ES-I3 (cell line): ENCODE measurements around the gene KPTN.

ENCODE experiments used
- H3K36me3 ChIP-seq: 2 replicates; pipeline ENCODE4 v1.6.1; 2013; ENCODE audit warnings: mild to moderate bottlenecking, low read length, control low read depth, moderate library complexity; ENCODE audit not compliant: insufficient read depth
- H3K4me1 ChIP-seq: 2 replicates; pipeline ENCODE4 v1.6.1; 2013; ENCODE audit warnings: mild to moderate bottlenecking, control low read depth, low read length; ENCODE audit not compliant: insufficient read depth
- H3K9ac ChIP-seq: 2 replicates; pipeline ENCODE4 v1.6.1; 2013; ENCODE audit warnings: low read depth, mild to moderate bottlenecking, low read length, moderate library complexity
- H3K9me3 ChIP-seq: 2 replicates; pipeline ENCODE4 v1.6.1; 2013; ENCODE audit warnings: mild to moderate bottlenecking, low read length, moderate library complexity; ENCODE audit not compliant: control insufficient read depth, insufficient read depth

KPTN gene

DNA sequence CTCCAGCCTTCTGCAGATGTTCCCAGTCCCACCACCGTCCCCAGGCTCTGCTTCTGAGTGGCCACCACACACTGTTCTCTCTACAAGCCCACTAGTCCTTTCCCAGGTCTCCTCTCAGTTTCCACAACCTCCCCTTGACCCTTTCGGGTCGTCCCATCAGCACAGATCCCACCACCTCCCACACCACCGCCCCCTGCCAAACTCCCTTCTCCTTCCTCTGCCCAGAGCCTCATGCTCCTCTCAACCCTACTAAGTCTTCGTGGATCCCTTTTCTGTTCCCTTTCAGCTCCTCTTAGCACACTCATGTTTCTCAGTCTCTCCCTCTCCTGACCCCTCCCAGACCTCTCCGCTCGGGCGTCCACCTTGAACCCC lies 28.9 kb upstream of the KPTN start:
- Histone ChIP-seq H3K9ac (no peak overlapping the region; the same call in 1 of the 2 replicates), H3K4me1 (peaks cover 5% of the 10 kb centered on the region; the same call in 1 of the 2 replicates), H3K36me3 (no peaks in the 10 kb centered on the region)

DNA sequence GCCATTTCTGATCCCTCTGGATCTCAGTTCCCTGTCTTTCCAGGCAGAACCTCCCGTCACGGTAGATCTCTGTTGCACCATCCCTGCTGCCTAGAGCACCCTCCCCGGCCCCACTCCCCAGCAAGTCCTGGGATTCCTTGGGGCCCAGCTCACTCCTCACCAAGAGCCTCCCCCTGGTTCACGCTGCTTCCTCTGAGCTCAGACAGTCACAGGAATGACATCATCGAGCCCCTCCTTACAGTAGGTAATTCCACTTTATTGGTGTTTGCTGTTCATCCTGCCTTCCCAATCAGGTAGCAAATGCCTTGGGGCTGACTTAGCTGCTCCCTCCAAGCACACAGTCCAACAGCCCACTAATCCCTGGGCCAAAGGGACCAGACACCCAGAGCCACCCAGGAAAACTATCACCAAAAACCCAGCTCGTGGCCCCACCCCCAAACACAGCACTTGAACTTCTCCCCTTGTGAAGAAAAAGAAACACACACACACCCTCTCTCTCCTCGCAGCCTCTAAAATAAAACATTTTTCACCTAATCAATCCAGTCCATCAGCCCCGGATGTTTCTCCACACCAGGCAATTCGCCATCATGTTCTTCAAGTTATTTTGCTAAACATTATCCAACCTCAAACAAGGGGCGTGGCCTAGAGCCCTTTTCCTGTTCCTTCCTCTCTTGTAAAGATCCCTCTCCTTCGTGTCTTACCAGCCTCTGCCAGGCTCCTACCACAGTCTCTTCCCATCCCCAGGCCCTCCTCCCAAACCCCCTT lies 28.3 kb upstream of the KPTN start:
- H3K4me1 ChIP-seq = peaks cover 5% of the 10 kb centered on the region; the same call in 1 of the 2 replicates
- H3K9ac ChIP-seq = no peak overlapping the region
- H3K36me3 ChIP-seq = no peaks in the 10 kb centered on the region

More for the DNA sequence above, 28.9 kb upstream of the KPTN start:
- no peaks in the 10 kb centered on the region for H3K9me3 ChIP-seq

DNA sequence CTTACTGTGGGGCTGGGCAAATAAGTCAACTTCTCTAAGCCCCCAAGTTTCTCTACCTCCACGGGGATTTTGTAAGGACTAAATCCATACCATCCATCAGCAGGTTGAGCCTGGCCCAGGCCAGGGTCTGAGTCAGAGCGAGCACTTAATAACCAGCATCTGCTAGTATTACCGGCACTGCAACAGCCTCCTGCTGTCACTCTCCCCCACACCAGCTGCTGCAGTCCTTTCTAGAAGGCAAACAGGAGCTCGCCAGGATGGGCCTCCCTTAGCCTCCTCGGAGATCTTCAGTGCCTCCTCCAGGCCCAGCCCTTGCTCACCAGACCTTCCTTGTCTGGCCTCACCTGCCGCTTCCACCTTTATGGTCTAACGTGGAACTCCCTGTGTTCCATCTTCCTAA lies 27.7 kb upstream of the KPTN start:
- Histone ChIP-seq H3K9me3 (no peaks in the 10 kb centered on the region), H3K4me1 (peaks cover 5% of the 10 kb centered on the region; the same call in 1 of the 2 replicates), H3K9ac (no peak overlapping the region), H3K36me3 (peaks cover 2% of the 10 kb centered on the region; the same call in 1 of the 2 replicates)

More for the DNA sequence above, 28.3 kb upstream of the KPTN start:
- H3K9me3 ChIP-seq = no peaks in the 10 kb centered on the region

DNA sequence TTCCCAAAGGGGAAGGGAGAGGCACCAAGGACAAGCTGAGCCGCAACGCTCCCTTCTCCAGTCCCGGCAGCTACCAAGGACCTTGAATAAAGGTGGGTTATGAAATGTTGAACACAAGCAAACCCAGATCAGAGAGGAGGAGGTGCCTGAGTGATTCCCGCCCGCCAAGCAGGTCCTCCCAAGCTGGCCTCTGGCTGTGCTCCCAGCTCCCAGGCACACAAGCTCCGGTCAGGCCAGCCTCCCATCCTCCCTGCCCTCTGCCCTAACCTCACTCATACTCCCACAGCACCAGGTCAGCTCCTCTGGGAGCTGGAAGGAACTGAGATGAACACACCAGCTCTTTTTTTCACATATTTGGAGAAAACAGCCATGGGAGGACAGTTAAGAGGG lies 27.1 kb upstream of the KPTN start:
- no peaks in the 10 kb centered on the region for H3K9me3 ChIP-seq
- peaks cover 5% of the 10 kb centered on the region; the same call in 1 of the 2 replicates for H3K4me1 ChIP-seq
- H3K9ac ChIP-seq = no peak overlapping the region
- peaks cover 2% of the 10 kb centered on the region; the same call in 1 of the 2 replicates for H3K36me3 ChIP-seq

DNA sequence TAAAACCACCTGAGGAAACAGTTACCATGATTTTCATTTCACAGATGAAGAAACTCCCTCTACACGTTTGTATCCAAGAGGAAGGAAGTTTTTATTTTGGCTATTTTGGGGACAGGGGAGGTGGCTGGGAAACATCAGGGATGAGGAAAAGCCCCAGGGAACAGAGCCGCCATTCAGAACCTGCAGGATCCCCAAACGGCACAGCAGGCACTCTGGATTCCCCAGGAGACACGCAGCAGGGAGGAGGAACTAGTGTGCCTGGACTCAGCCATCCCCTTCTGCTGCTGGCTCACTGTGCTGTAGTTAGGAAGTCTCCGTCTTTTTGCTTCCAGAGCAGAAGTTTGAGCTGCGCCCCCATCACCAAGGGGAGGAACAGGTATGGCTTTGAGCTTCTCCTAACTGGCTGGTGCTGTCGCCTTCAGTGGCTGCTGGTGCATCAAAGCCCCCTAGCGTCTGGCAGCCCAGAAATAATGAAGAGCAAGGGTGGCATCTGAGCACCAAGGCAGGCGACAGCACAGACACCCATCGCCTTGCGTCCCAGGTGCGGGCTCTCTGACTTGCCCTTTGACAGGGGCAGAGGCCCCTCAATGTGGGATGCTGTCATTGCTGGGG lies 26.6 kb upstream of the KPTN start:
- Histone ChIP-seq H3K4me1 (peaks cover 5% of the 10 kb centered on the region; the same call in 1 of the 2 replicates), H3K9ac (no peak overlapping the region), H3K36me3 (peaks cover 2% of the 10 kb centered on the region; the same call in 1 of the 2 replicates), H3K9me3 (no peaks in the 10 kb centered on the region)

DNA sequence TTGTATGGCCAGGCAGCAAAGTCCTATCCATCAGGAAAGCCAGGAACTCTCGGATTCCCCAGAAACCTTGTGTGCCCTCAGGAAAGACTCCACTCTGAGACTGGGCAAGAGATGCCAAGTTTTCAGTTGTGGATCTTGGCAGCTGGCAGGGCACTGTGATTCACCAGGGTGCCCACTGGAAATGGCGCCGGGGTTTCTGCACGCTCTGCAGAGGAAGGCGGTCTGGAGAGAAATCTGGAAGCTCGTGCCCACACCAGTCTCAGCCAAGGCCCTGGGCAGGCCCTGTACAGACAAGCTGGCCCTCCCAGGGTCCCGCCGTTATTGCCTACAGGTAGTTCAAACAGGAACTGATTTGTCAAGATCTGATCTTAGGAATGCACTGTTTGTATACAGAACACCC lies 26.0 kb upstream of the KPTN start:
- no peak overlapping the region for H3K9ac ChIP-seq
- peaks cover 2% of the 10 kb centered on the region; the same call in 1 of the 2 replicates for H3K36me3 ChIP-seq
- no peaks in the 10 kb centered on the region for H3K9me3 ChIP-seq
- peaks cover 5% of the 10 kb centered on the region; the same call in 1 of the 2 replicates for H3K4me1 ChIP-seq

DNA sequence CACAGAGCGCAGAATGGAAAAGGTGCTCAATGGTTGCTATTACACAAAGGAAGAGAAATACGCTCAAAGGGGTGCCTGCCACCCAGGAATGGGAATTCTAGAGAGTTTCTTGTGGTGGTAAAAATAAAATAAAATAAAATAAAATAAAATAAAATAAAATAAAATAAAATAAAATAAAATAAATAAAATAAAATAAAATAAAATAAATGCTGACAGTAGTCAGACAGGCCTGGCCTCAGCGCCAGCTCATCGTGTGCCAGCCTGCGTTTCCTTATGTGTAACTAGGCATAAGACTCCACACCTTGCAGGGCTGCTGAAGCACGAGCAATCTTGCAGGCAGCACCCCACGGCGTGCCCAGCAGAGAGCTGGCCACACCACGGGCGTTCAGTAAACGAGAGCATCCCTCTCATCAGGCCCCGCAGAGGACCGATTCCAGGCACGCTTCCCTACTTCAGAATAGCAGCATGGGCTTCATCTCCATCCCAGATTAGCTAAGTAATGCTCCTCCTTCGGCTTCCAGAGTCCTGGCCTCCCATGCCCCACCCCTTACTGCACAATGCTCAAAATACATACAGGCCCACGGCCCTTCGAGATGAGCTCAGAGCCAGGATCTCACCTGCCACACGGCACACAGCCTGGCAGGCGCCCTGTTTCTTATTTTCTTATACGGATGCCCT lies 25.3 kb upstream of the KPTN start:
- no peaks in the 10 kb centered on the region for H3K9me3 ChIP-seq
- H3K36me3 ChIP-seq = peaks cover 2% of the 10 kb centered on the region; the same call in 1 of the 2 replicates
- H3K9ac ChIP-seq = no peak overlapping the region
- peaks cover 5% of the 10 kb centered on the region; the same call in 1 of the 2 replicates for H3K4me1 ChIP-seq

DNA sequence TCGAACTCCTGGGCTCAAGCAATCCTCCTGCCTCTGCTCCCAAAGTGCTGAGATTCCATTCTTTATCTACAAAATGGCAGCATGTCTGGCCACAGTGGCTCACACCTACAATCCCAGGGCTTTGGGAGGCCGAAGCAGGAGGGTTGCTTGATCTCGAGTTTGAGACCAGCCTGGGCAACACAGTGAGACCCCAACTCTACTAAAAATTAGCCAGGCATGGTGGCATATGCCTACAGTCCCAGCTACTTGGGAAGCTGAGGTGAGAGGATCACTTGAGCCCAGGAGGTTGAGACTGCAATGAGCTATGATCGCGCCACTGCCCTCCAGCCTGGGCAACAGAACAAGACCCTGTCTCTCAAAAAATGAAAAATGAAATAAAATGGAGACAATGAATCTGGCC lies 24.7 kb upstream of the KPTN start:
- Histone ChIP-seq H3K36me3 (peaks cover 2% of the 10 kb centered on the region; the same call in 1 of the 2 replicates), H3K9me3 (no peaks in the 10 kb centered on the region), H3K9ac (no peak overlapping the region), H3K4me1 (peaks cover 5% of the 10 kb centered on the region; the same call in 1 of the 2 replicates)

DNA sequence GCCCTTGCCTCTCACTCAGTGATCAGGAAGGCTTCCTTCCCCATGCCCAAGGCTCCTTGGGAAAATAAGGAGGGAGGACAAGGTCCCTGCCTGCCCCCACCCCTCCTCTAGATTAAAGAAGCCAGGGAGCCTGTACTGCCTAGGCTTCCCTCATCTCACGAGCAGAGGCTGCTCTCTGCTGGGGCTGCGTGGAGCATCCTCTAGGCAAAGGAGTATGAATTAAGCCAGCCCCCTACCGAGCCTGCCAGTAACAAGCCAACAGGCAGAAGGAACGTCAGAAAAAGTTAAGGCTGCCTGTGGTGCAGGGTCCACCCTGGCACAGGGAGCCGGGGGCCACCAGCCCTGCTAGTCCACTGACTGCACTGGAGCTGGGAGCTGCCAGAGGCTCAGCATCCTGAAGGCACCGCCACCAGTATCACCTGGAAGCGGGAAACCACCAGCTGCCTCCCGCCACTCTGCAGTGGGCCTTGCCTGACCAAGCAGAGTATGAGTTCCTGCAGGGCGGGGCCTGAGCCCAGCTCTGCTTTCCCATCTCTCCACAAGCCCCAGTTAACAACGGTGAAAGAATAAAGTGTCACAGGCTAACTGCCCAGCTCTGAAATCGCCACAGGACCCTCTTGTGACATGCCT lies 24.0 kb upstream of the KPTN start:
- Histone ChIP-seq H3K9me3 (no peaks in the 10 kb centered on the region), H3K4me1 (no peaks in the 10 kb centered on the region), H3K9ac (no peak overlapping the region), H3K36me3 (peaks cover 2% of the 10 kb centered on the region; the same call in 1 of the 2 replicates)

DNA sequence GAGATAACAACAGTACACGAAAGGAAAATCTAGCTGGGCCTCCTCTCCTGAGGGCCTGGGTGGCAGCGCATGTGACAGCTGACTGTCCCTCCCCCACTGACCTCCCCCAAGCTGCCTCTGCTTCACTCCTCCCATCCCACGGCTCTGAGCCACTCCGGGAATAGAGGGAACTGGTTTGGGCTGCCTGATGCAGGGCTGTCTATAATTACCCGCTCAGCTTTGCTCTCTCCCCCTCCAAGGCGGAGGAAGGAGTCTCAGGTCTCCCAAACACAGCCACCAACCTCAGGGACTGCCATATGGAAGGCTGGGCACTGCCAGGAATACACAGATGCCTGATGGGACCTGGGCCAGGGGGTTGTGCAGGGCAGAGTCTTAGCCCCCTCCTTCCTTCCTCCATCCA lies 23.0 kb upstream of the KPTN start:
- H3K36me3 ChIP-seq = peaks cover 2% of the 10 kb centered on the region; the same call in 1 of the 2 replicates
- H3K9ac ChIP-seq = no peak overlapping the region
- H3K9me3 ChIP-seq = no peaks in the 10 kb centered on the region
- no peaks in the 10 kb centered on the region for H3K4me1 ChIP-seq

DNA sequence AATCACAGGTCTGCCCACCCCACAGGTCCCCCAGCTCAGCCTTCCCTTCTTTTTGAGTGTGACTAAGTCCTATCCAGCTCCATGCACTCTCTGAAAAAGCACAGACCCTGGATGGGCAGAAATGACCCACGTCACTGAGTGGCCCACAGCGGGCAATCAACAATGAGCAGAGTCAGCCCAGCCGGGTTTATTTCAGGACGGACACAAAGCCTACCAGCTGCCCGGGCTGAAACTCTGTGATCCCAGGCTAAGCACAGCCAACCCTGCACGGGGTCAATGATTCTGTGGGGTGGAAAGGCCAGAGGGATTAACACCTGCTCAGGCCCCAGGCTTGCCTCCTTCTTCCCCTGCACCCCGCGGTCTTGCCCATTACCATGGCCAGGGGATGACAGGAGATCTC lies 22.4 kb upstream of the KPTN start:
- H3K4me1 ChIP-seq = no peaks in the 10 kb centered on the region
- no peak overlapping the region for H3K9ac ChIP-seq
- peaks cover 2% of the 10 kb centered on the region; the same call in 1 of the 2 replicates for H3K36me3 ChIP-seq
- no peaks in the 10 kb centered on the region for H3K9me3 ChIP-seq

DNA sequence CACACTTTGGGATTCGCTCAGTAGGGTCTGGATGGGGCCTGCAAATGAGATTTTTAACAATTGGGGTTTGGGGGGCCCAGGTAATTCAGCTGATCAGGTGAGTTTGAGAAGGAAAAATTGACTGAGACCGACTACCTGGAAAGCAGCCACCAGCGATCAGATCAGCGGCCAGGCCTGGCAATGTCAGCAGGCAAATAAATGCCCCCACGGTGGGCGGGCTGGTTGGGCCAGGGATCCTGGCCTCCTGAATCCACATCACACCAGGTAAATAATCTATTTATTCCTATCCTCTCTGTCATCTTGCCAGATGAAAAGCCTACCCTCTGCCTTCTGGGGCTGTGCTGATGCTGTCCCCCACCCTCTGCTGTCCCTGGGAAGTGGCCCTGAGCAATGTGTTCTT lies 21.5 kb upstream of the KPTN start:
- no peak overlapping the region for H3K9ac ChIP-seq
- no peaks in the 10 kb centered on the region for H3K4me1 ChIP-seq
- peaks cover 2% of the 10 kb centered on the region; the same call in 1 of the 2 replicates for H3K36me3 ChIP-seq
- no peaks in the 10 kb centered on the region for H3K9me3 ChIP-seq

DNA sequence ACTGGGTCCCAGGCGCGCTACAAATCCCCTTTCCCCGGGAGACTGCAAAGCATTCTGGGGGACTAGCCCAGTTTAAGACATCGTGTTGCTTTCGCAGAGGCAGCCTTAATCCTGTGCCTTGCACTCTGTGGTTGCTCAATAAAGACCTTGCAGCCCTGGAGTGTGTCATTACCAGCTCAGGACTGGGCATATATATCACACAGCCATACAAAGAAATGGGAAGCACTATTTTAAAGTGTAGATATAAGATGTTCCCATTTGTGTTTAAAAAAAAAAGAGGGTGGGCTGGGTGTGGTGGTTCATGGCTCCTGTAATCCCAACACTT lies 19.8 kb upstream of the KPTN start:
- no peaks in the 10 kb centered on the region for H3K9me3 ChIP-seq
- H3K36me3 ChIP-seq = peaks cover 2% of the 10 kb centered on the region; the same call in 1 of the 2 replicates
- H3K9ac ChIP-seq = no peak overlapping the region
- no peaks in the 10 kb centered on the region for H3K4me1 ChIP-seq

DNA sequence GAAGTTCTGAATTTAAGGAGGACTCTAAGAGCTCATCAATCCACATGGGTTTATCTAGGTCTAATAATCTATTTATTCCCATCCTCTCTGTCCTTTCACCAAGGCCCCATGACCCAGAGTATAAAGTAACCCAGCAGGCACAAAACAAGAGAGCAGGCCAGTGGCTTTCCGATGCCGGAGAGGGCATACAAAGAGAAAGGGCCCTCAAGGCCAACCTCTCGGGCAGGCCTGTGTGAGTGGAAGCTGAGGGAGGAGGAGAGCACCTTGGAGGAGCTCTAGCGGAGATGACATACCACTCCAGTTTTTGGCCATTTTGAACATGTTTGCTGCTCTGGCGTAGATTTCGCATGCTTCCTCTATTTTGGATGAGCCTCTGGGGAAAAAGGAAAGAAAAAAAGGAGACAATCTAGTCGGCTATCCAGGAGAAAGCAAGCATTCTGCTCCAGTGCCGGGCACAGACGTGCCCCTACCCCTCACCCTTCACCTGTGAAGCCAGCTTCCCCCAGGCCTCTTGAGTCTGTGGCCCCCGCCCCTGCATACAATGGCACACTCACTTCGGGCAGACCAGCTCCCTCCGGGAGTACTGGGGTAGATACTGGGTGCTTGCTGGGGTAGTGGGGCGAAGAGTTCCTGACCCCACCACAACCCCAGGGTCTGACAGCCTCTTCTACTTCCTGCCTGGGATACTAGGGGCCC lies 19.3 kb upstream of the KPTN start:
- H3K36me3 ChIP-seq = peaks cover 2% of the 10 kb centered on the region; the same call in 1 of the 2 replicates
- no peak overlapping the region for H3K9ac ChIP-seq
- no peaks in the 10 kb centered on the region for H3K4me1 ChIP-seq
- no peaks in the 10 kb centered on the region for H3K9me3 ChIP-seq
